ENCODE measurements around the gene CYP4F22.
A peak's percentile ranks its signal among the peaks of the same experiment; 100 is the strongest.
"Not testable (repeated sequence)": the region's sequence is repeated elsewhere in the genome, so short reads cannot be mapped to it uniquely, and the experiment has no call there.

CYP4F22 gene

GRCh38 chr19:15508035-15508710 is at the start of gene CYP4F22:
TSS of gene CYP4F22 (plus strand) at chr19:15508525. CDS start at chr19:15525337, 16,812 bp downstream.
- DNase-seq (ENCODE audit: low read depth in 2 of 3, low spot score in 1 of 3) = no peak

- DNase-seq (ENCODE audit: low read depth in 2 of 3, low spot score in 1 of 3) = no peak
These were observed 46.6 kb upstream of the CYP4F22 start for GRCh38 chr19:15461694-15462093.

GRCh38 chr19:15463861-15464371 is 44.4 kb upstream of the CYP4F22 start:
- DNase-seq (ENCODE audit: low read depth in 2 of 3, low spot score in 1 of 3) = peak; percentile 66 to 67 (median 67)

DNA sequence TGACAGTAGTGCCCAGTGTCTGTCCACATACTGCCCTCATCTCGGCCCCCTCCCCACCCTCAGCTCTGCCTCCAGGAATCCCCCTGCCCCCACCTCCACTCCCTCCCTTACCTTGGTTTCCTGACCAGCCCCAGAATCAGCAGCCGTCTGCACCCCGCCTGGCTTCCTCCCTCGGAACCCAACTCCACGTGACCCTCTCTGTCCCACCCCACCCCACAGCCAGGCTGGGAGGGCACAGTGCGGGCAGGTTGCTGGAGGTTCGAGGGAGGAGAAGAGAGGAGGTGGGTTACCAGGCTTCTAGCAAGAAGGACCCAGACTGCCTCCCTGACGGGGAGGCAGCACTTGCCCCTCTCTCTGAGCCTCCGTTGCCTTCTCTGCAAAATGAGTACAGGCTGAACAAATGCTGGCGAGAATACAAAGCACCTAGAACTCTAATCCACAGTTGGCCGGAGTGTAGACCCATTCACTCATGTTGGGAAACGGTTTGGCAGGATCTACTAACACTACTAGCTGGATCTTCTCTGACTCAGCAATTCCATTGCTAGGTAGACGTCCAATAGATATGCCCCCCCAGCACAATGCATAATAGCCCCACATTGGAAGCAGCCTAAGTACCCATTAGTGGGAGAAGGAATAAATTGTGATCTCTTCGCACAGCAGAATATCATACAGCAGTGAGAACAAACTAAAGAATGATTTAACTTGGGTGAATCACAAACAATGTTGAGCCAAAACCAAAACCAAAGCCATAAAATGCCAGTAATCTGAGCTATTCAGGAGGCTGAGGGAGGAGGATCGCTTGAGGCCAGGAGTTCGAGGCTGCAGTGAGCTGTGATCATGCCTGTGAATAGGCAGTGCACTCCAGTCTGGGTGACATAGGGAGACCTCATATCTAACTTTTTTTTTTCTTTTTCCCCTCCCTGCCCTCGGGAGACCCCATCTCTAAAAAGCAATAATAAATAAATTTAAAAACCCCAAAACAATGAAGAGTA is 43.6 kb upstream of the CYP4F22 start, which contains the start of gene RASAL3:
Gene RASAL3 (minus strand): TSS at position 151 of the 992 bp plus-strand sequence. CDS start 186 bp downstream, outside the sequence.
- peak in 2 of 3 donors; percentile 48 to 56 for DNase-seq (ENCODE audit: low read depth in 2 of 3, low spot score in 1 of 3)

- peak; percentile 45 to 69 (median 58) for DNase-seq (ENCODE audit: low read depth in 2 of 3, low spot score in 1 of 3)
These were observed 41.2 kb upstream of the CYP4F22 start for GRCh38 chr19:15466851-15467733.

- DNase-seq (ENCODE audit: low read depth in 2 of 3, low spot score in 1 of 3) = no peak
These were observed 40.6 kb upstream of the CYP4F22 start for GRCh38 chr19:15467734-15468214.

DNA sequence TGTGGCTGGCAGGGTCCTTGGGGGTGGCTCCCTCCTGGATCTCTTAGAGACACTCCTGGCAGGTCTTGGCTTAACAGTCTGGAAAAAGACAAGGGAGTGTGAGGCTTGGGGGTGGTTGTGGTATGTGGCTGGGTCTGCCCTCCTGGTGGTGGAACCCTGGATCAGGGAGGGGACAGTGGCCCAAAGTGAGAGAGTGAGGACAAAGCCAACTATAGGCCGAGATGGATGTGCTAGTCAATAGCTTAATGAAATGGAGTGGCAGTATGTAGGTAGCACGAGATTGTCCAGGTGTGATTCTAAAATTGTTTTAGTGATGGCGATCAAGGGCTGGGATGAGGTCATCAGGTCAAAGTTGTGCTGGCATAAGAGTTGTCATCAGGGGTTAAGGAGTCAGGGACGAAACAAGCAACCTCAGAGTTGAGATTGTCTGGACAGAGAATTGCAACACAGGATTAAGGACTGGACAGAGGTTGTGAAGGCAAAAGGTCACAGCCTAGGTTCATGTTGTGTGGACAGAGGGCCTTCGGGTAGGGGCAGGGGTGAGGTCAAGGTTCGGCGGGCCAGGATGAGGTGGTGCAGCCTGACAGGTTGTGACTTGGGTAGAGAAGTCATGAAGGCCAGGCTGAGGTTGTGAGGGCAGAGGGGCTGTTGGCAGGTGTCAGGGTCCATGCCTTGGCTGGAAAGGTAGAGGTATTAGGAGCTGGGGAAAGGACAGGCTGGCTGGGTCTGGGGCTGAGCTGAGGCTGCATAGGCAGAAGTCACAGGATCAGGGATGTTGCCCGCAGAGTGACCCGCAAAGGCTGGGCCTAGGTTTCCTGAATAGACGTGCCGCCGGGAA is 39.4 kb upstream of the CYP4F22 start:
- DNase-seq (ENCODE audit: low read depth in 2 of 3, low spot score in 1 of 3) = no peak

DNA sequence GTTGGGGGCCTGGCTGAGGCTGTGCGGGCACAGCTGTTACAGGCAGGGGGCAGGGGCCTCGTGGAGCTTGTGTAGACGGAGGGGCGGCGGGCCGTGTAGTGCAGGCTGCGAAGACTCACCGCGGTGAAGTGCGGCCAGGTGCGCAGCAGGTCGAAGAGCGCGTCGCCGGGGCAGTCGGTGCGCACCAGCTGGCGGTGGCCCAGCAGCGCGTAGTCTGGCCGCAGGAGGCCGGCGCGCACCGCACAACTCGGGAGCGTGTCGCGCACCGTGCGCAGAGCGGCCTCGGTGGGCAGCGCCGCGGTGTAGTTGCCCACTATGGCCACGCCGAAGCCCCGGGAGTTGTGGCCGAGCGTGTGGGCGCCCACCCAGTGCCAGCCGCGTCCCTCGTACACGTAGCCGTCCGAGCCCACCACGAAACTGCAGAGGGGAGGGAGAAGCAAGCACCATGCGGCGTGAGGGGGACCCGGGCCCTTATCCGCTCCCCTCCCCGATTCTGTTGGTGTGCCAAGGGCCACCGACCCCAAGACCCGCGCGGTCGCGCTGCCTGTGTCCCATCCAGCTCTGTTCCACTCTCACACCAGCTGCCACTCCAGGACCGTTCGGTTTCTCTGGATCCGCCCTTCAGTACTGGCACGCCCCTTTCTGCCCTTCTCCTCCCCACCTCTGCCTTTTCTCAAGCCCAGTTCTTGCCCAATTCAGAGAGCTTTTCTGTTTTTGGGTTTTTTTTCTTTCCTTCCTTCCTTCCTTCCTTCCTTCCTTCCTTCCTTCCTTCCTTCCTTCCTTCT is 38.6 kb upstream of the CYP4F22 start:
- no peak for DNase-seq (ENCODE audit: low read depth in 2 of 3, low spot score in 1 of 3)

- no peak for DNase-seq (ENCODE audit: low read depth in 2 of 3, low spot score in 1 of 3)
These were observed 36.7 kb upstream of the CYP4F22 start for GRCh38 chr19:15471639-15472101.

- DNase-seq (ENCODE audit: low read depth in 2 of 3, low spot score in 1 of 3) = not testable (repeated sequence)
These were observed 34.5 kb upstream of the CYP4F22 start for GRCh38 chr19:15473821-15474220.

DNA sequence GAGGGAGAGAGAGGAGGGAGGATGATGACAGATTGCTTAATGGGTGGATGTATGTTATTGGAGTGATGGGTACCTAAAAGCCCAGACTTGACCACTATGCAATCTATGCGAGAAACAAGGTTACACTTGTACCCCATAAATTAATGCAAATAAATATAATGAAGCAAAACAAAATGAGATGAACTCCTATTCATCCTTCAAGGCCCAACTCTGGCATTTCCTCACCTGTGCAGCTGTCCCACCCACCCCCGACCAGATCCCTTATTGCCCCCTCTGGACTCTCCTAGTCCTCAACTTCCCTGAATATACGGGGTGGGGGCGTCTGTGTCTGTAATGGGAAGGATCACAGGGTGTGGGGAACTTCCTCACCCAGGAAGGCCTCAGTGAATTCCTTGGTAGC is 33.2 kb upstream of the CYP4F22 start:
- DNase-seq (ENCODE audit: low read depth in 2 of 3, low spot score in 1 of 3) = no peak

- DNase-seq (ENCODE audit: low read depth in 2 of 3, low spot score in 1 of 3) = no peak
These were observed 32.7 kb upstream of the CYP4F22 start for GRCh38 chr19:15475611-15476010.

DNA sequence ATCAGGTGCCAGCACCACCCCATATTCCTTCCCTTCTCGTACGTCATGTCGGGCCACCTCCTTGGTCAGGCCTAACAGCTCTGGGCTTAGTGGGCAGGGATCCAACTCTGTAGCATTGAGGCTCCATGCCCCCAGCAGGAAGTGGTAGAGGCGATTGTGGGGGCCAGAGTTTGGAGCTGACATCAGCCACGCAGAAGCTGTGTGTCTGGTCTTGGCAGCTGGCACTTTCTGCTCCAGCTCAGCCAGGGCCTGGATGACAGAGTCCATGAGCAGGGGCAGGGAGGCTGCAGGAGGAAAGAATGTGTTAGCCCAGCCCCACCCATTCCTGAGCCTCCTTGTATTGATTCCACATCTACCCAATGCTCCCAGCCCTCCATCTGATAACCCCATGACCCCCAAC is 32.0 kb upstream of the CYP4F22 start:
- DNase-seq (ENCODE audit: low read depth in 2 of 3, low spot score in 1 of 3) = no peak

DNA sequence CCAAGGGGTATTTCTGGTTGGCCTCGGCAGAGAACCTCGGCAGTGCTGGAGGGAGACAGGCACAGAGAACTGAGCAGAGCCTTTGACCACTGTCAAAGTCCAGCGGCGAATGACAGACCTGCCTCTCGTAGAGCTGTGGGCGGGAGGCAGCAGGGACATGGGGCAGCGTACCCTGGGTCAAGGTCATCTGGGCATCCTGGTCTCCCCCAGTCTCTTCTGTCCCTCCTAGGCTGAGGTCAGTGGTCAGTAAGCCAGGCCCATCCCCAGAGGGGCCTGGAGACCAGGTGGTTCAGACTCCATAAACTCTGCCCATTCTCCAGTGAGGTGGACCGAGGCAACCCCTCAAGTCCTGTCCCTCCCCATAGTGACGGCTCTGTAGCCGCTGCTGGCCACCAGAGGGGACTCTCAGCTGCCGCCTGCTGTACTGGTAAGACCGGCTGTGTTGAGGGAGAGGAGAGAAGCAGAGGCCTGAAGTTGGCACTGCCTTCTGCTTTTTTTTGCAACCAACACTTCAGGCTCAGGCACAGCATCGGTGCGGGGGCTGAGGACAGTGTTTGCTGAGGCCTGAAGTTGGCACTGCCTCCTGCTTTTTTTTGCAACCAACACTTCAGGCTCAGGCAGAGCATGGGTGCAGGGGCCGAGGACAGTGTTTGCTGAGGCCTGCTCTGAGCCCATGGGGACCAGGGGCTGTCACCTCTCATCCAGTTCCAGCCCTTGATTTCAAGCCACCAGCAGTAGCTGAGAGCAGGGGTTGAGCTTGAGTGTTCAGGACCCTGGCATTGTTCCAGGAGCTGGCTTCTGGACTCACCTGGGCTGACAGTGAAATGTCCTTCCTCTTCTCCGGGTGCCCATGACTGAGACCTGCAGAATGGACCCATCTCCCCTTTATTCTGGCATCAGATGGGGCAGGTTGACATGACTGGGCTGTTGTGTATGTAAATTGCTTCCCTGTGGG is 28.7 kb upstream of the CYP4F22 start, which contains the start of gene PGLYRP2:
Gene PGLYRP2 (minus strand): TSS at position 111 of the 955 bp plus-strand sequence. CDS start 130 bp downstream, outside the sequence.
- no peak for DNase-seq (ENCODE audit: low read depth in 2 of 3, low spot score in 1 of 3)

- DNase-seq (ENCODE audit: low read depth in 2 of 3, low spot score in 1 of 3) = not testable (repeated sequence)
These were observed 27.3 kb upstream of the CYP4F22 start for GRCh38 chr19:15480996-15481395.

DNA sequence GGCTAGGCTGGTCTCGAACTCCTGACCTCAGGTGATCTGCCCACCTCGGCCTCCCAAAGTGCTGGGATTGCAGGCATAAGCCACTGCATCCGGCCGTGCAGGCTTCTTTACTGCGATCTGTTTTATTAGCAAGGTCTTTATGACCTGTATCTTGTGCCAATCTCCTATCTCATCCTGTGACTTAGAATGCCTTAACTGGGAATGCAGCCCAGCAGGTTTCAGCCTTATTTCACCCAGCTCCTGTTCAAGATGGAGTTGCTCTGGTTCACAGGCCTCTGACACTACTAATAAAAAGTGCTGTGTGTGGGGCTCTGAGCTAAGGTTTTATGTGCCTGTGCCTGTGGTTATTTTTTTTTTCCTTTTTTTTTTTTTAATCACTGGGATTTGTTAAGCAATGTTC is 22.6 kb upstream of the CYP4F22 start:
- not testable (repeated sequence) for DNase-seq (ENCODE audit: low read depth in 2 of 3, low spot score in 1 of 3)

- DNase-seq (ENCODE audit: low read depth in 2 of 3, low spot score in 1 of 3) = no peak
These were observed 21.3 kb upstream of the CYP4F22 start for GRCh38 chr19:15487038-15487437.

Measured in stimulated activated CD4-positive, alpha-beta T cell treated with anti-CD3 and anti-CD28 coated beads, Interleukin-12 subunit alpha, Interleukin-12 subunit beta, amount 100 ng/mL, for 48 hours (primary cell).